Esophagus squamous epithelium (tissue), 5 donors: ENCODE data around the gene UPF3B. TPM values are rescaled to one million over a fixed set of nuclear protein-coding genes. Genes with fewer than 3 reads are reported as not detected.
A peak's percentile ranks its signal among the peaks of the same experiment; 100 is the strongest.
"Not testable (repeated sequence)": the region's sequence is repeated elsewhere in the genome, so short reads cannot be mapped to it uniquely, and the experiment has no call there.

ENCODE experiments used
- DNase-seq: peaks from one replicate; lab custom pipeline; 2025; lab: John Stamatoyannopoulos, UW
- H3K27ac ChIP-seq, 4 donors: fragments of 200-600 bp; sonication (generic); one replicate each; pipeline ENCODE4 v1.5.1; 2016 to 2019; ENCODE audit warnings: mild to moderate bottlenecking in 1 of 4
- H3K27me3 ChIP-seq, 4 donors: fragments of 200-600 bp; sonication (generic); 1 replicate in 3 of 4; 2 replicates in 1 of 4; pipeline versions ENCODE4 v1.5.1 to v1.6.0; 2017 to 2021; ENCODE audit warnings: antibody characterized with exemption in 1 of 4
- H3K36me3 ChIP-seq, 3 donors: fragments of 200-600 bp; sonication (generic); one replicate each; pipeline ENCODE4 v1.5.1; 2016 to 2019
- H3K4me1 ChIP-seq, 3 donors: fragments of 200-600 bp; sonication (generic); one replicate each; pipeline ENCODE4 v1.5.1; 2017 to 2019
- H3K4me3 ChIP-seq, 4 donors: fragments of 200-600 bp; sonication (generic); 1 replicate in 3 of 4; 2 replicates in 1 of 4; pipeline ENCODE4 v1.5.1; 2016 to 2019; ENCODE audit warnings: mild to moderate bottlenecking in 2 of 4, moderate library complexity in 1 of 4
- H3K9me3 ChIP-seq, 3 donors: fragments of 200-600 bp; sonication (generic); one replicate each; pipeline ENCODE4 v1.5.1; 2016 to 2019
- POLR2A ChIP-seq, 4 donors: fragments of 450-650 bp; IDR thresholded peaks; one replicate each; pipeline ENCODE4 v1.6.1; 2017; ENCODE audit warnings: antibody characterized with exemption in 4 of 4, mild to moderate bottlenecking in 4 of 4, moderate library complexity in 3 of 4
- WGBS, 2 donors: methylation state at CpG; one replicate each; pipeline ENCODE4 v1.1.5; 2018; 5-methylcytosine and 5-hydroxymethylcytosine counted together
- intact Hi-C: fragments of 100-400 bp; cut with DNase I; formaldehyde crosslinking; loops from one replicate; pipeline ENCODE4 v1.15.0; 2022
- total RNA-seq, 4 donors: library from RNA; depleted of rRNA; stranded (reverse); fragments of >200 nt; gene quantifications; one replicate each; pipeline ENCODE4 v1.1.0, GENCODE V29; 2016
- TF ChIP-seq, protein P1 (sequence below), 6 experiments: fragments of 450-650 bp in 4 of 6; fragments of 200-600 bp in 2 of 6; sonication (generic) in 2 of 6; IDR thresholded peaks; one replicate each; pipeline ENCODE4 v1.5.1; 2016 to 2019; ENCODE audit warnings: antibody characterized with exemption in 6 of 6, mild to moderate bottlenecking in 4 of 6, moderate library complexity in 4 of 6
- donor health status: DM: yes; HTN: yes; CAD: no.

Gene UPF3B
- total RNA-seq, 4 donors from 2014 or later: 2.8 to 8.0 (median 5.1) TPM

- peaks cover 0 to 20% (median 0%) of the 10 kb centered on the region in 3 donors for H3K4me1 ChIP-seq
- no peak for TF ChIP-seq POLR2A (IDR thresholded peaks at IDR 0.05)
- TF ChIP-seq, protein P1, sequence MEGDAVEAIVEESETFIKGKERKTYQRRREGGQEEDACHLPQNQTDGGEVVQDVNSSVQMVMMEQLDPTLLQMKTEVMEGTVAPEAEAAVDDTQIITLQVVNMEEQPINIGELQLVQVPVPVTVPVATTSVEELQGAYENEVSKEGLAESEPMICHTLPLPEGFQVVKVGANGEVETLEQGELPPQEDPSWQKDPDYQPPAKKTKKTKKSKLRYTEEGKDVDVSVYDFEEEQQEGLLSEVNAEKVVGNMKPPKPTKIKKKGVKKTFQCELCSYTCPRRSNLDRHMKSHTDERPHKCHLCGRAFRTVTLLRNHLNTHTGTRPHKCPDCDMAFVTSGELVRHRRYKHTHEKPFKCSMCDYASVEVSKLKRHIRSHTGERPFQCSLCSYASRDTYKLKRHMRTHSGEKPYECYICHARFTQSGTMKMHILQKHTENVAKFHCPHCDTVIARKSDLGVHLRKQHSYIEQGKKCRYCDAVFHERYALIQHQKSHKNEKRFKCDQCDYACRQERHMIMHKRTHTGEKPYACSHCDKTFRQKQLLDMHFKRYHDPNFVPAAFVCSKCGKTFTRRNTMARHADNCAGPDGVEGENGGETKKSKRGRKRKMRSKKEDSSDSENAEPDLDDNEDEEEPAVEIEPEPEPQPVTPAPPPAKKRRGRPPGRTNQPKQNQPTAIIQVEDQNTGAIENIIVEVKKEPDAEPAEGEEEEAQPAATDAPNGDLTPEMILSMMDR (IDR thresholded peaks at IDR 0.05): no peak
- no peaks in the 10 kb centered on the region for H3K9me3 ChIP-seq
- DNase-seq: no peak
- H3K27ac ChIP-seq: peak overlapping the region in 3 of 4 donors; percentile 83 to 94 (median 91)
- H3K27me3 ChIP-seq: no peaks in the 10 kb centered on the region
- 39 to 40% methylated on average over 2 to 10 of the region's 10 CpGs for WGBS, 2 donors
- intact Hi-C loops: no loop called here
- peak overlapping the region; percentile 55 to 83 (median 65) for H3K4me3 ChIP-seq
- peaks cover 0 to 24% (median 0%) of the 10 kb centered on the region in 3 donors for H3K36me3 ChIP-seq
Observed at GRCh38 chrX:119853444-119853843, 681 bp upstream of the UPF3B start.

DNA sequence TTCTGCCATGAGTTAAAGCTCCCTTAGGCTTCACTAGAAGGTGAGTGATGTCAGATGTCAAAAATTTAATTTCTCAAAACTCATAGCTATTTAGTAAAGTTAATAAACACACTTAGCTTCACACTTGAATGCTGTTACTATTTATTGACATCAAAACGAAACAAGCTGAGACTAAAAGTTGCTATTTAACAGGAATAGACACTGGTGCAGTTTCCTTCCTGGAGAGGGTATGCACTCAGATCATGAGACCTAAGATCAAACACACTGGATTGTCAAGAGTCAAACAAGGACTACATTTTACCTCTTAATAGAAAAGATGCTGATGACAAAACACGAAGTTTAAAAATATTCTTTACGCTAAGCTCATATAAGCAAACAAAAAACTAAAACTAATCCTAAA is 18.9 kb downstream of the UPF3B start:
- intact Hi-C loops: no loop called here
- Histone ChIP-seq H3K4me3 (no peak overlapping the region), H3K4me1 (no peaks in the 10 kb centered on the region), H3K9me3 (no peaks in the 10 kb centered on the region), H3K27ac (no peak overlapping the region), H3K36me3 (peaks cover 0 to 89% (median 0%) of the 10 kb centered on the region in 3 donors), H3K27me3 (no peaks in the 10 kb centered on the region)
- no peak for DNase-seq
- WGBS, 2 donors: 61 to 78% methylated on average over 3 of the region's 3 CpGs
- no peak for TF ChIP-seq POLR2A (IDR thresholded peaks at IDR 0.05)
- TF ChIP-seq, protein P1 (IDR thresholded peaks at IDR 0.05): no peak

DNA sequence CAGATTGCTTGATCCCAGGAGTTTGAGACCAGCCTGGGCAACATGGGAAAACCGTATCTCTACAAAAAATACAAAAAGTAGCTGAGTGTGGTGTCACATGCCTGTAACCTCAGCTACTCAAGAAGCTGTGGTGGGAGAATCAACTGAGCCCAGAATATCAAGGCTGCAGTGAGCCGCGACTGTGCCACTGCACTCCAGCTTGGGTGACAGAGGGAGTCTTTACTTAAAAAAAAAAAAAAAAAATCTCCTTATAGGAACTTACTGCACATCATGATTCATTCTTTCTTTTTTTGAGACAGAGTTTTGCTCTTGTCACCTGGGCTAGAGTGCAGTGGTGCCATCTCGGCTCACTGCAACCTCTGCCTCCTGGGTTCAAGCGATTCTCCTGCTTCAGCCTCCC is 24.3 kb downstream of the UPF3B start:
- H3K4me3 ChIP-seq: no peak overlapping the region
- no peaks in the 10 kb centered on the region for H3K27me3 ChIP-seq
- no peaks in the 10 kb centered on the region for H3K9me3 ChIP-seq
- peaks cover 0 to 41% (median 0%) of the 10 kb centered on the region in 3 donors for H3K36me3 ChIP-seq
- intact Hi-C loops: no loop called here
- H3K4me1 ChIP-seq: no peaks in the 10 kb centered on the region
- WGBS, 2 donors: 87 to 96% methylated on average over 4 of the region's 5 CpGs
- TF ChIP-seq, protein P1 (IDR thresholded peaks at IDR 0.05): no peak
- TF ChIP-seq POLR2A (IDR thresholded peaks at IDR 0.05): no peak
- DNase-seq: no peak
- no peak overlapping the region for H3K27ac ChIP-seq

GRCh38 chrX:119826399-119826959 is 26.3 kb downstream of the UPF3B start:
- no peak for DNase-seq
- H3K4me3 ChIP-seq: no peak overlapping the region
- no peak for TF ChIP-seq POLR2A (IDR thresholded peaks at IDR 0.05)
- intact Hi-C loops: no loop called here
- H3K27me3 ChIP-seq: no peaks in the 10 kb centered on the region
- H3K27ac ChIP-seq: peak overlapping the region in 1 of 4 donors; percentile 3
- H3K9me3 ChIP-seq: no peaks in the 10 kb centered on the region
- 40 to 62% methylated on average over 5 to 7 of the region's 7 CpGs for WGBS, 2 donors
- peaks cover 0 to 21% (median 0%) of the 10 kb centered on the region in 3 donors for H3K36me3 ChIP-seq
- no peaks in the 10 kb centered on the region for H3K4me1 ChIP-seq

DNA sequence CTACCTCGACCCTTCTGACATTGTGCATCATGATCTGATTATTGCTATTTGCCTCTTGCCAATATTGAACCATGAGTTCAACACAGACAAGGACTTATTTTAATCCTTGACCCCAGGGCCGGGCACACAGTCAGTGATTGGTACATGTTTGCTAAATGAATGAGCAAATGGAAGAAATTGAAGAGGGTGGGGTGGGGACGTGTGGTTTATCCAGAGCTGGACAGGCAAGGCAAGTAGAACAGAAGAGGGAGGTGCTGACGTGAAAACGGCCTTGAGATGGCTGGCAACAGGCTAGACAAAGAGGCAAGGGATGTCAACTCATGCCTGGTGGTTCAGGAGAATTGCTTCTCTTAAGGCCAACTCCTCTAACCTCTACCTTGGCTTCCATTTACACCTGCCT is 28.5 kb downstream of the UPF3B start:
- intact Hi-C loops, H3K9me3 ChIP-seq, H3K4me3 ChIP-seq, H3K36me3 ChIP-seq, H3K4me1 ChIP-seq, H3K27ac ChIP-seq, H3K27me3 ChIP-seq, DNase-seq: not testable (repeated sequence)
- WGBS, 2 donors: 45 to 73% methylated on average over 2 of the region's 5 CpGs

DNA sequence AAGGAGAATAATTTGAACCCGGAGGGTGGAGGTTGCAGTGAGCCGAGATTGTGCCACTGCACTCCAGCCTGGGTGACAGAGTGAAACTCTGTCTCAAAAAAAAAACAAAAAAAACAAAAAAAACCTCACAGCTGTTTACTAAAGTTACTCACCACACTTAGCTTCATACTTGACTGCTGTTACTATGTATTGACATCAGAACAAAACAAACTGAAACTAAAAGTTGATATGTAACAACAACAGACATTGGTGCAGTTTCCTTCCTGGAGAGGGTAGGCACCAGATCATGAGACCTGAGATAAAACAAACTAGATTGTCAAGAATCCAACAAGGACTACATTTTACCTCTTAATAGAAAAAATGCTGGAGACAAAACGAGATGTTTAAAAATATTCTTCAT is 31.1 kb downstream of the UPF3B start:
- H3K4me3 ChIP-seq, intact Hi-C loops, H3K27me3 ChIP-seq, H3K9me3 ChIP-seq, H3K4me1 ChIP-seq, H3K36me3 ChIP-seq, DNase-seq: not testable (repeated sequence)
- 52 to 62% methylated on average over 3 of the region's 3 CpGs for WGBS, 2 donors
- peak overlapping the region in 1 of 4 donors; percentile 21 for H3K27ac ChIP-seq
